Measurements from ENCODE around the gene SVBP.
"Not testable (repeated sequence)": the region's sequence is repeated elsewhere in the genome, so short reads cannot be mapped to it uniquely, and the experiment has no call there.

The SVBP gene

GRCh38 chr1:42816585-42817439 lies at the start of gene SVBP, which contains the start of gene ERMAP:
Gene SVBP, minus strand, starts transcription at chr1:42817397. Its CDS starts 853 bp downstream, at chr1:42816544.
Gene ERMAP, plus strand, starts transcription at chr1:42817122. Its CDS starts 13,327 bp downstream, at chr1:42830449.
- Histone ChIP-seq H3K9me3 (ENCODE audit: low read length) (no peaks in the 10 kb centered on the region), H3K36me3 (ENCODE audit: insufficient read depth, low read length) (no peaks in the 10 kb centered on the region), H3K4me1 (ENCODE audit: insufficient read depth, low read length) (peaks cover 9% of the 10 kb centered on the region), H3K4me3 (ENCODE audit: low read depth in 1 of 2, low read length in 2 of 2) (peak within 1 kb of the TSS; percentile 71 to 96), H3K27me3 (ENCODE audit: control insufficient read depth in 1 of 2, insufficient read depth in 2 of 2, low read length in 2 of 2) (no peaks in the 10 kb centered on the region), H3K9ac (ENCODE audit: low read length) (peak within 1 kb of the TSS; percentile 81), H3K27ac (ENCODE audit: low read depth, low read length) (peak within 1 kb of the TSS; percentile 89)

- Histone ChIP-seq H3K27ac (ENCODE audit: low read depth, low read length) (no peak overlapping the region), H3K36me3 (ENCODE audit: insufficient read depth, low read length) (no peaks in the 10 kb centered on the region), H3K4me3 (ENCODE audit: low read depth in 1 of 2, low read length in 2 of 2) (no peak overlapping the region), H3K9me3 (ENCODE audit: low read length) (no peaks in the 10 kb centered on the region), H3K9ac (ENCODE audit: low read length) (no peak overlapping the region), H3K27me3 (ENCODE audit: control insufficient read depth in 1 of 2, insufficient read depth in 2 of 2, low read length in 2 of 2) (peaks cover 0 to 8% of the 10 kb centered on the region in 2 donors), H3K4me1 (ENCODE audit: insufficient read depth, low read length) (no peaks in the 10 kb centered on the region)
Observed at GRCh38 chr1:42866549-42866948, 49.4 kb upstream of the SVBP start.

GRCh38 chr1:42861014-42861399 lies 43.8 kb upstream of the SVBP start:
- Histone ChIP-seq H3K36me3 (ENCODE audit: insufficient read depth, low read length) (no peaks in the 10 kb centered on the region), H3K27ac (ENCODE audit: low read depth, low read length) (no peak overlapping the region), H3K9ac (ENCODE audit: low read length) (no peak overlapping the region), H3K4me3 (ENCODE audit: low read depth in 1 of 2, low read length in 2 of 2) (no peak overlapping the region), H3K27me3 (ENCODE audit: control insufficient read depth in 1 of 2, insufficient read depth in 2 of 2, low read length in 2 of 2) (peaks cover 0 to 8% of the 10 kb centered on the region in 2 donors), H3K9me3 (ENCODE audit: low read length) (no peaks in the 10 kb centered on the region), H3K4me1 (ENCODE audit: insufficient read depth, low read length) (no peaks in the 10 kb centered on the region)

GRCh38 chr1:42860339-42861013 lies 43.3 kb upstream of the SVBP start:
- no peaks in the 10 kb centered on the region for H3K36me3 ChIP-seq (ENCODE audit: insufficient read depth, low read length)
- peaks cover 0 to 8% of the 10 kb centered on the region in 2 donors for H3K27me3 ChIP-seq (ENCODE audit: control insufficient read depth in 1 of 2, insufficient read depth in 2 of 2, low read length in 2 of 2)

GRCh38 chr1:42859366-42859765 lies 42.2 kb upstream of the SVBP start:
- not testable (repeated sequence) for H3K27ac ChIP-seq (ENCODE audit: low read depth, low read length); H3K9me3 ChIP-seq (ENCODE audit: low read length); H3K9ac ChIP-seq (ENCODE audit: low read length); H3K4me3 ChIP-seq (ENCODE audit: low read depth in 1 of 2, low read length in 2 of 2); H3K27me3 ChIP-seq (ENCODE audit: control insufficient read depth in 1 of 2, insufficient read depth in 2 of 2, low read length in 2 of 2); H3K4me1 ChIP-seq (ENCODE audit: insufficient read depth, low read length); H3K36me3 ChIP-seq (ENCODE audit: insufficient read depth, low read length)

More at GRCh38 chr1:42860339-42861013, 43.3 kb upstream of the SVBP start:
- H3K9ac ChIP-seq (ENCODE audit: low read length) = no peak overlapping the region
- no peak overlapping the region for H3K27ac ChIP-seq (ENCODE audit: low read depth, low read length)
- no peaks in the 10 kb centered on the region for H3K4me1 ChIP-seq (ENCODE audit: insufficient read depth, low read length)
- H3K4me3 ChIP-seq (ENCODE audit: low read depth in 1 of 2, low read length in 2 of 2) = no peak overlapping the region
- no peaks in the 10 kb centered on the region for H3K9me3 ChIP-seq (ENCODE audit: low read length)

GRCh38 chr1:42856554-42856953 lies 39.4 kb upstream of the SVBP start:
- not testable (repeated sequence) for H3K27me3 ChIP-seq (ENCODE audit: control insufficient read depth in 1 of 2, insufficient read depth in 2 of 2, low read length in 2 of 2); H3K9ac ChIP-seq (ENCODE audit: low read length); H3K27ac ChIP-seq (ENCODE audit: low read depth, low read length); H3K9me3 ChIP-seq (ENCODE audit: low read length); H3K4me1 ChIP-seq (ENCODE audit: insufficient read depth, low read length); H3K36me3 ChIP-seq (ENCODE audit: insufficient read depth, low read length); H3K4me3 ChIP-seq (ENCODE audit: low read depth in 1 of 2, low read length in 2 of 2)

GRCh38 chr1:42853116-42853884 lies 36.1 kb upstream of the SVBP start:
- no peak overlapping the region for H3K9ac ChIP-seq (ENCODE audit: low read length)
- no peaks in the 10 kb centered on the region for H3K27me3 ChIP-seq (ENCODE audit: control insufficient read depth in 1 of 2, insufficient read depth in 2 of 2, low read length in 2 of 2)
- no peak overlapping the region for H3K27ac ChIP-seq (ENCODE audit: low read depth, low read length)
- no peaks in the 10 kb centered on the region for H3K9me3 ChIP-seq (ENCODE audit: low read length)
- no peaks in the 10 kb centered on the region for H3K4me1 ChIP-seq (ENCODE audit: insufficient read depth, low read length)
- no peak overlapping the region for H3K4me3 ChIP-seq (ENCODE audit: low read depth in 1 of 2, low read length in 2 of 2)
- peaks cover 13% of the 10 kb centered on the region for H3K36me3 ChIP-seq (ENCODE audit: insufficient read depth, low read length)

GRCh38 chr1:42852608-42852980 lies 35.4 kb upstream of the SVBP start:
- no peak overlapping the region for H3K9ac ChIP-seq (ENCODE audit: low read length)
- H3K4me1 ChIP-seq (ENCODE audit: insufficient read depth, low read length) = peaks cover 7% of the 10 kb centered on the region
- no peak overlapping the region for H3K27ac ChIP-seq (ENCODE audit: low read depth, low read length)
- H3K27me3 ChIP-seq (ENCODE audit: control insufficient read depth in 1 of 2, insufficient read depth in 2 of 2, low read length in 2 of 2) = no peaks in the 10 kb centered on the region
- H3K9me3 ChIP-seq (ENCODE audit: low read length) = no peaks in the 10 kb centered on the region
- H3K36me3 ChIP-seq (ENCODE audit: insufficient read depth, low read length) = peaks cover 13% of the 10 kb centered on the region
- H3K4me3 ChIP-seq (ENCODE audit: low read depth in 1 of 2, low read length in 2 of 2) = no peak overlapping the region

GRCh38 chr1:42851960-42852607 lies 34.9 kb upstream of the SVBP start:
- H3K27me3 ChIP-seq (ENCODE audit: control insufficient read depth in 1 of 2, insufficient read depth in 2 of 2, low read length in 2 of 2) = no peaks in the 10 kb centered on the region
- H3K27ac ChIP-seq (ENCODE audit: low read depth, low read length) = no peak overlapping the region
- H3K9me3 ChIP-seq (ENCODE audit: low read length) = no peaks in the 10 kb centered on the region
- no peak overlapping the region for H3K9ac ChIP-seq (ENCODE audit: low read length)
- H3K36me3 ChIP-seq (ENCODE audit: insufficient read depth, low read length) = peaks cover 13% of the 10 kb centered on the region
- H3K4me1 ChIP-seq (ENCODE audit: insufficient read depth, low read length) = peaks cover 12% of the 10 kb centered on the region
- no peak overlapping the region for H3K4me3 ChIP-seq (ENCODE audit: low read depth in 1 of 2, low read length in 2 of 2)

GRCh38 chr1:42851420-42851819 lies 34.2 kb upstream of the SVBP start:
- H3K27ac ChIP-seq (ENCODE audit: low read depth, low read length) = no peak overlapping the region
- H3K36me3 ChIP-seq (ENCODE audit: insufficient read depth, low read length) = peaks cover 13% of the 10 kb centered on the region
- no peaks in the 10 kb centered on the region for H3K9me3 ChIP-seq (ENCODE audit: low read length)
- H3K27me3 ChIP-seq (ENCODE audit: control insufficient read depth in 1 of 2, insufficient read depth in 2 of 2, low read length in 2 of 2) = no peaks in the 10 kb centered on the region
- no peak overlapping the region for H3K4me3 ChIP-seq (ENCODE audit: low read depth in 1 of 2, low read length in 2 of 2)
- no peak overlapping the region for H3K9ac ChIP-seq (ENCODE audit: low read length)
- peaks cover 13% of the 10 kb centered on the region for H3K4me1 ChIP-seq (ENCODE audit: insufficient read depth, low read length)

GRCh38 chr1:42849944-42850343 lies 32.7 kb upstream of the SVBP start:
- no peaks in the 10 kb centered on the region for H3K9me3 ChIP-seq (ENCODE audit: low read length)
- H3K9ac ChIP-seq (ENCODE audit: low read length) = no peak overlapping the region
- no peak overlapping the region for H3K27ac ChIP-seq (ENCODE audit: low read depth, low read length)
- peaks cover 13% of the 10 kb centered on the region for H3K36me3 ChIP-seq (ENCODE audit: insufficient read depth, low read length)
- peaks cover 13% of the 10 kb centered on the region for H3K4me1 ChIP-seq (ENCODE audit: insufficient read depth, low read length)
- no peak overlapping the region for H3K4me3 ChIP-seq (ENCODE audit: low read depth in 1 of 2, low read length in 2 of 2)
- H3K27me3 ChIP-seq (ENCODE audit: control insufficient read depth in 1 of 2, insufficient read depth in 2 of 2, low read length in 2 of 2) = no peaks in the 10 kb centered on the region
